ENCODE measurements around the gene CA11. TPM values are rescaled to one million over a fixed set of nuclear protein-coding genes. Genes with fewer than 3 reads are reported as not detected.
A peak's percentile ranks its signal among the peaks of the same experiment; 100 is the strongest.

Gene CA11
- total RNA-seq, 1 donor from 2014 or later = 9.5 TPM

- Mint-ChIP-seq H3K4me1 (peaks cover 47% of the 10 kb centered on the region), H3K27ac (peak overlapping the region; percentile 69), H3K27me3 (no peaks in the 10 kb centered on the region), H3K9me3 (no peaks in the 10 kb centered on the region), H3K4me3 (peak overlapping the region; percentile 64), H3K36me3 (ENCODE audit: low read depth) (peaks cover 2% of the 10 kb centered on the region)
- intact Hi-C loops (cut with micrococcal nuclease) = loop anchor here (1.0 to 2.0 kb wide), 10 partner anchors 8 to 346 kb away; partner anchors contain the start of genes GYS1, RPL18, RUVBL2 and SPHK2
- ATAC-seq (ENCODE audit: low read depth) = no peak
- TF ChIP-seq, protein P1, sequence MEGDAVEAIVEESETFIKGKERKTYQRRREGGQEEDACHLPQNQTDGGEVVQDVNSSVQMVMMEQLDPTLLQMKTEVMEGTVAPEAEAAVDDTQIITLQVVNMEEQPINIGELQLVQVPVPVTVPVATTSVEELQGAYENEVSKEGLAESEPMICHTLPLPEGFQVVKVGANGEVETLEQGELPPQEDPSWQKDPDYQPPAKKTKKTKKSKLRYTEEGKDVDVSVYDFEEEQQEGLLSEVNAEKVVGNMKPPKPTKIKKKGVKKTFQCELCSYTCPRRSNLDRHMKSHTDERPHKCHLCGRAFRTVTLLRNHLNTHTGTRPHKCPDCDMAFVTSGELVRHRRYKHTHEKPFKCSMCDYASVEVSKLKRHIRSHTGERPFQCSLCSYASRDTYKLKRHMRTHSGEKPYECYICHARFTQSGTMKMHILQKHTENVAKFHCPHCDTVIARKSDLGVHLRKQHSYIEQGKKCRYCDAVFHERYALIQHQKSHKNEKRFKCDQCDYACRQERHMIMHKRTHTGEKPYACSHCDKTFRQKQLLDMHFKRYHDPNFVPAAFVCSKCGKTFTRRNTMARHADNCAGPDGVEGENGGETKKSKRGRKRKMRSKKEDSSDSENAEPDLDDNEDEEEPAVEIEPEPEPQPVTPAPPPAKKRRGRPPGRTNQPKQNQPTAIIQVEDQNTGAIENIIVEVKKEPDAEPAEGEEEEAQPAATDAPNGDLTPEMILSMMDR (IDR thresholded peaks at IDR 0.05) = no peak
- CTCF ChIA-PET = interaction anchor here (1.0 to 2.4 kb wide), 6 partner anchors 28 to 196 kb away, joined by 4 to 15 read pairs (median 10); partner anchors contain the start of genes HSD17B14, RPL18 and SPHK2
- POLR2A ChIA-PET = interaction anchor here (0.6 to 2.7 kb wide), 11 partner anchors 10 to 232 kb away, joined by 3 to 44 read pairs (median 6); partner anchors contain the start of genes DBP, HSD17B14, RPL18 and SPHK2
- DNase-seq = no peak
These were observed 782 bp upstream of the CA11 start for GRCh38 chr19:48646722-48647216.

- DNase-seq (no peak), ATAC-seq (ENCODE audit: low read depth) (no peak)
- Mint-ChIP-seq H3K4me3 (peak overlapping the region; percentile 93), H3K36me3 (ENCODE audit: low read depth) (peaks cover 2% of the 10 kb centered on the region), H3K27me3 (no peaks in the 10 kb centered on the region), H3K9me3 (no peaks in the 10 kb centered on the region), H3K27ac (peak overlapping the region; percentile 92), H3K4me1 (peaks cover 51% of the 10 kb centered on the region)
- intact Hi-C loops (cut with micrococcal nuclease) = no loop called here
- ChIA-PET CTCF (interaction anchor here (1.0 to 2.4 kb wide), 12 partner anchors 8 to 469 kb away, joined by 3 to 15 read pairs (median 5); partner anchors contain the start of genes DBP, HSD17B14, LIN7B and RPL18), POLR2A (interaction anchor here (0.6 to 2.7 kb wide), 19 partner anchors 9 to 1262 kb away, joined by 3 to 44 read pairs (median 4); partner anchors contain the start of genes DBP, FTL, HSD17B14 and PPP1R15A)
- TF ChIP-seq, protein P1 (IDR thresholded peaks at IDR 0.05) = no peak
These were observed 377 bp downstream of the CA11 start for GRCh38 chr19:48645620-48646000.

DNA sequence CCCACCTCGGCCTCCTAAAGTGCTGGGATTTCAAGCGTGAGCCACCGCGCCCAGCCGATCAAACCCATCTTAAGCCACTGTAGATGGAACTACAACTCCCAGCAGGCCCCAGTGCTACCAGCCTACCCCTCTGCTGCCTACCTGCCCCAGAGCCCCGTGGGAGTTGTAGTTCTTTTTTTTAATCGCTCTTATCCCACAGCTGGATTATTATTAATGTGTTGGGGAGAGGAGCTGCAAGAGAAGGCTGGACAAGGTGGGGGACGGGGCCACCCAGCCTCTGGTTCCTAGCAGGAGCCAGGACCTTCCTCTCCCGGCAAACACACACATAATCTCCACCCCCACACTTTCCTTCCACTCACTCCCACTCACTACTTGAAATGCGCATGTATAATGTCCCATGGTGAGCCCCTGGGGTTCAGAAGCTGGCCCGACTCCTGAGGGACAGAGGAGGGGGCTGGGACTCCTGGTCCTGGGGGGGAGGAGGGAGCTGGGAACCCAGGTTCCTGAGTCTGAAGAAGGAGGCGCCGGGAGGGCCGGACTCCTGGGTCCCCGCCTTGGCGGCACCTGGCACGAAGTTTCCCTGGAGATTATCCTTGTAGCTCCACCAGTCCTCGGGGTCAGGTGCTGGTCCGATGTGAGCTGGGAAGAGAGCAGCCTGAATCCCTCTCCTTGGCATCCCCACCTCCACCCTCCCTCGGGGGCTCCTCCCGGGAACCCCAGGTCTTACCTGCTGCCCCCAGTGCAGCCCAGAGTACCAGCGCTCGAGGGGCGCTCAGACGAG is 958 bp downstream of the CA11 start:
- peaks cover 52% of the 10 kb centered on the region for H3K4me1 Mint-ChIP-seq
- H3K9me3 Mint-ChIP-seq = no peaks in the 10 kb centered on the region
- ATAC-seq (ENCODE audit: low read depth) (peak; percentile 61), DNase-seq (peak; percentile 52)
- CTCF ChIA-PET = interaction anchor here (1.0 to 2.4 kb wide), 10 partner anchors 11 to 469 kb away, joined by 3 to 15 read pairs (median 6); partner anchors contain the start of genes HSD17B14, LIN7B, RPL18 and SPHK2
- TF ChIP-seq, protein P1 (IDR thresholded peaks at IDR 0.05) = no peak
- peak overlapping the region; percentile 92 for H3K27ac Mint-ChIP-seq
- intact Hi-C loops (cut with micrococcal nuclease) = no loop called here
- POLR2A ChIA-PET = interaction anchor here (0.5 to 2.7 kb wide), 19 partner anchors 8 to 1821 kb away, joined by 3 to 44 read pairs (median 5); partner anchors contain the start of genes DBP, FTL, HSD17B14 and PPP1R15A
- H3K27me3 Mint-ChIP-seq = no peaks in the 10 kb centered on the region
- H3K4me3 Mint-ChIP-seq = peak overlapping the region; percentile 93
- H3K36me3 Mint-ChIP-seq (ENCODE audit: low read depth) = peaks cover 2% of the 10 kb centered on the region

- Mint-ChIP-seq H3K27ac (no peak overlapping the region), H3K36me3 (ENCODE audit: low read depth) (peaks cover 2% of the 10 kb centered on the region), H3K4me3 (no peak overlapping the region), H3K27me3 (no peaks in the 10 kb centered on the region), H3K4me1 (peaks cover 52% of the 10 kb centered on the region), H3K9me3 (no peaks in the 10 kb centered on the region)
- intact Hi-C loops (cut with micrococcal nuclease) = no loop called here
- TF ChIP-seq, protein P1 (IDR thresholded peaks at IDR 0.05) = no peak
- ChIA-PET POLR2A (interaction anchor here (0.5 to 2.7 kb wide), 6 partner anchors 20 to 1820 kb away, joined by 3 to 30 read pairs (median 4); partner anchors contain the start of genes RPL18, RUVBL2 and SPHK2), CTCF (interaction anchor here (1.6 to 2.4 kb wide), 5 partner anchors 10 to 198 kb away, joined by 3 to 15 read pairs (median 11); no protein-coding TSS in a partner anchor)
- no peak for ATAC-seq (ENCODE audit: low read depth)
- DNase-seq = no peak
These were observed 1.6 kb downstream of the CA11 start for GRCh38 chr19:48644355-48644754.

Measured in activated B cell treated with CpG ODN at 0.5 μM for 24 hours (primary cell).